Dermis microvascular lymphatic vessel endothelial cell (primary cell): ENCODE data around the gene PIPOX. TPM values are rescaled to one million over a fixed set of nuclear protein-coding genes. Genes with fewer than 3 reads are reported as not detected.
"Not testable (repeated sequence)": the region's sequence is repeated elsewhere in the genome, so short reads cannot be mapped to it uniquely, and the experiment has no call there.

ENCODE experiments used
- DNase-seq, 2 donors: peaks; one replicate each; pipeline versions ENCODE4 v3.0.0 to v3.0.0-alpha.2; 2010; ENCODE audit warnings: low read depth in 2 of 2
- total RNA-seq: library from RNA; depleted of rRNA; stranded (reverse); fragments of >200 nt; gene quantifications from 2 replicates; pipeline ENCODE4 v1.2.1, GENCODE V29; 2014

Gene PIPOX
- total RNA-seq, 1 donor from 2014 or later, result 1.2 TPM

- DNase-seq, result no peak
Measured at GRCh38 chr17:29076087-29076486, 33.1 kb downstream of the PIPOX start.

GRCh38 chr17:29076722-29077121 lies 33.8 kb downstream of the PIPOX start:
- no peak for DNase-seq

- DNase-seq, result no peak
Measured at GRCh38 chr17:29077320-29077719, 34.4 kb downstream of the PIPOX start.

- peak; percentile 16 to 50 for DNase-seq
Measured at GRCh38 chr17:29078183-29079045, 35.5 kb downstream of the PIPOX start.

GRCh38 chr17:29079433-29079832 lies 36.5 kb downstream of the PIPOX start:
- DNase-seq, result no peak

GRCh38 chr17:29079887-29080286 lies 36.9 kb downstream of the PIPOX start:
- DNase-seq, result no peak

GRCh38 chr17:29080323-29080722 lies 37.4 kb downstream of the PIPOX start:
- DNase-seq, result no peak

- DNase-seq, result no peak
Measured at GRCh38 chr17:29080965-29081364, 38.0 kb downstream of the PIPOX start.

- DNase-seq, result no peak
Measured at GRCh38 chr17:29084541-29085146, 41.7 kb downstream of the PIPOX start.

GRCh38 chr17:29085223-29085622 lies 42.3 kb downstream of the PIPOX start:
- DNase-seq, result no peak

GRCh38 chr17:29086628-29087332 lies 43.8 kb downstream of the PIPOX start:
- DNase-seq, result no peak

GRCh38 chr17:29088782-29089181 lies 45.8 kb downstream of the PIPOX start:
- DNase-seq, result not testable (repeated sequence)

GRCh38 chr17:29089601-29090044 lies 46.7 kb downstream of the PIPOX start:
- no peak for DNase-seq

- DNase-seq, result no peak
Measured at GRCh38 chr17:29090108-29090507, 47.2 kb downstream of the PIPOX start.

- no peak for DNase-seq
Measured at GRCh38 chr17:29090750-29091605, 48.0 kb downstream of the PIPOX start.

GRCh38 chr17:29091606-29092289 lies 48.8 kb downstream of the PIPOX start:
- DNase-seq, result no peak

- no peak for DNase-seq
Measured at GRCh38 chr17:29093090-29093871, 50.3 kb downstream of the PIPOX start.

GRCh38 chr17:29094101-29094708 lies 51.3 kb downstream of the PIPOX start:
- DNase-seq, result no peak

- DNase-seq, result no peak
Measured at GRCh38 chr17:29095439-29095838, 52.5 kb downstream of the PIPOX start.

- no peak for DNase-seq
Measured at GRCh38 chr17:29096094-29096493, 53.2 kb downstream of the PIPOX start.
